Calu3 (cell line): Measurements from ENCODE around the gene STIM2. TPM values are rescaled to one million over a fixed set of nuclear protein-coding genes. Genes with fewer than 3 reads are reported as not detected.

Experiments used
- BruUV-seq: library from RNA; stranded (reverse); fragments of 400-500 nt; replicated peaks from 2 replicates; lab custom pipeline; 2021; lab: Mats Ljungman, UMichigan
- CTCF ChIA-PET: fragments of 300-600 bp; sonication (Branson Sonifier 250); formaldehyde crosslinking; loops from one replicate; lab custom pipeline; 2022; ENCODE audit warnings: antibody characterized with exemption; lab: Charles Lee
- DNase-seq: peaks from one replicate; pipeline ENCODE4 v3.0.0; 2022
- H3K27ac Mint-ChIP-seq: one replicate; pipeline ENCODE4 v1.8.0; 2022; ENCODE audit warnings: mixed read lengths; ENCODE audit not compliant: unreplicated experiment
- H3K27me3 Mint-ChIP-seq: one replicate; pipeline ENCODE4 v1.8.0; 2022; ENCODE audit warnings: mixed read lengths; ENCODE audit not compliant: unreplicated experiment
- H3K36me3 Mint-ChIP-seq: one replicate; pipeline ENCODE4 v1.8.0; 2022; ENCODE audit warnings: mild to moderate bottlenecking, moderate library complexity, mixed read lengths; ENCODE audit not compliant: insufficient read depth, unreplicated experiment
- H3K4me1 Mint-ChIP-seq: one replicate; pipeline ENCODE4 v1.8.0; 2022; ENCODE audit warnings: mild to moderate bottlenecking, low read depth, mixed read lengths; ENCODE audit not compliant: unreplicated experiment
- H3K4me3 Mint-ChIP-seq: one replicate; pipeline ENCODE4 v1.8.0; 2022; ENCODE audit warnings: mild to moderate bottlenecking, low read depth, moderate library complexity, mixed read lengths; ENCODE audit not compliant: unreplicated experiment
- H3K9me3 Mint-ChIP-seq: one replicate; pipeline ENCODE4 v1.8.0; 2022; ENCODE audit warnings: low read depth, mixed read lengths; ENCODE audit not compliant: unreplicated experiment
- CTCF ChIP-seq: fragments of 200-600 bp; IDR thresholded peaks from one replicate; pipeline ENCODE4 v1.8.0; 2022; ENCODE audit warnings: antibody characterized with exemption; ENCODE audit not compliant: unreplicated experiment
- intact Hi-C: fragments of 100-400 bp; cut with micrococcal nuclease; formaldehyde crosslinking; loops from one replicate; pipeline ENCODE4 v1.10.0; 2022; ENCODE audit not compliant: unreplicated experiment
- total RNA-seq: library from RNA; stranded (reverse); gene quantifications from 2 replicates; pipeline ENCODE4 v1.2.3, GENCODE V29; 2022

The STIM2 gene
- total RNA-seq, 1 experiment from 2014 or later: 24.2 TPM

- no peak overlapping the region for H3K4me3 Mint-ChIP-seq
These were observed 86.7 kb downstream of the STIM2 start for GRCh38 chr4:26947318-26947717.

DNA sequence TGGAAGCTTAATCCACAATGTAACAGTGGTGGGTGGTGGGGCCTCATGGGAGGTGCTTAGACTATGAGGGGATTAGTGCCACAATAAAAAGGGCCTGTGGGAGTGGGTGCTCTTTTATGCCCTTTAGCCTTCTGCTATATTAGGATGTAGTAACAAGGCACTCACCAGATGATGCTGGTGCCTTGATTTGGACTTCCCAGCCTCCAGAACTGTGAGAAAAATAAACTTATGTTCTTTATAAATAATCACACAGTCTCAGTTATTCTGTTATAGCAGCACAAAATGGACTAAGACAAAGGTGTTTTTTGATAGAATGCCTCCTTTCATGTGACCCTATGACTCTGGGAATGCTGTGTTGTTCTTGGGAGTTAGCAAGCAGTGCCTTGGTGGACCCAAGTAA, 89.8 kb downstream of the STIM2 start:
- DNase-seq: no peak
- H3K27me3 Mint-ChIP-seq: no peaks in the 10 kb centered on the region
- no peaks in the 10 kb centered on the region for H3K9me3 Mint-ChIP-seq
- H3K27ac Mint-ChIP-seq: no peak overlapping the region
- intact Hi-C loops: no loop called here
- no peak overlapping the region for H3K4me3 Mint-ChIP-seq
- no TSS peak for BruUV-seq
- no peak for TF ChIP-seq CTCF
- no peaks in the 10 kb centered on the region for H3K36me3 Mint-ChIP-seq
- H3K4me1 Mint-ChIP-seq: no peaks in the 10 kb centered on the region
- CTCF ChIA-PET: no interaction called here

More at GRCh38 chr4:26947318-26947717, 86.7 kb downstream of the STIM2 start:
- Mint-ChIP-seq H3K27me3 (no peaks in the 10 kb centered on the region), H3K36me3 (no peaks in the 10 kb centered on the region), H3K27ac (no peak overlapping the region), H3K9me3 (no peaks in the 10 kb centered on the region), H3K4me1 (no peaks in the 10 kb centered on the region)
- DNase-seq: no peak
- intact Hi-C loops: no loop called here
- no peak for TF ChIP-seq CTCF
- CTCF ChIA-PET: no interaction called here
- BruUV-seq: no TSS peak

DNA sequence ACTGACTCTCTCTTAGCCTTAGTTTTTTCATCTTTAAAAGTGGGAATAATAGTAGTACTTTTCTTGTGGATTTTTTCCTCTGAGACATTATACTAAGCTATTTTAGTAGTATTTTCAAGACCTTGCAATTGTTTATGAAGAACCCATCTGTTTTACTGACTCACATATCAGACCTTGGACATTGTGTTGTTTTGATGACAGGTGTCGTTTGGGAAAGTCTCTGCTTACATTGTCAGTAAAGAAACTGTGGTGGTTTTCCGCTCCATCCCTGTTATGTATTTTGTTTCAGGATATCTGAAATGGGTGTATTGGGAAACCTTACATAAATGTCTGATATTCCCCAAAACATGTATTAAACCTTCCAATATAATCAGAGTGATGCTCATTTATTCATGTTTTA, 92.2 kb downstream of the STIM2 start:
- CTCF ChIA-PET: no interaction called here
- no peaks in the 10 kb centered on the region for H3K9me3 Mint-ChIP-seq
- no peak overlapping the region for H3K4me3 Mint-ChIP-seq
- H3K4me1 Mint-ChIP-seq: no peaks in the 10 kb centered on the region
- H3K36me3 Mint-ChIP-seq: no peaks in the 10 kb centered on the region
- DNase-seq: no peak
- no peaks in the 10 kb centered on the region for H3K27me3 Mint-ChIP-seq
- no peak overlapping the region for H3K27ac Mint-ChIP-seq
- no peak for TF ChIP-seq CTCF
- intact Hi-C loops: no loop called here
- no TSS peak for BruUV-seq

GRCh38 chr4:26953366-26953765, 92.7 kb downstream of the STIM2 start:
- intact Hi-C loops: no loop called here
- H3K4me3 Mint-ChIP-seq: no peak overlapping the region
- TF ChIP-seq CTCF: no peak
- no peaks in the 10 kb centered on the region for H3K4me1 Mint-ChIP-seq
- no peaks in the 10 kb centered on the region for H3K9me3 Mint-ChIP-seq
- CTCF ChIA-PET: no interaction called here
- no TSS peak for BruUV-seq
- no peak overlapping the region for H3K27ac Mint-ChIP-seq
- H3K36me3 Mint-ChIP-seq: no peaks in the 10 kb centered on the region
- no peak for DNase-seq
- no peaks in the 10 kb centered on the region for H3K27me3 Mint-ChIP-seq
